ENCODE data around the gene TBXT.

Gene TBXT

DNA sequence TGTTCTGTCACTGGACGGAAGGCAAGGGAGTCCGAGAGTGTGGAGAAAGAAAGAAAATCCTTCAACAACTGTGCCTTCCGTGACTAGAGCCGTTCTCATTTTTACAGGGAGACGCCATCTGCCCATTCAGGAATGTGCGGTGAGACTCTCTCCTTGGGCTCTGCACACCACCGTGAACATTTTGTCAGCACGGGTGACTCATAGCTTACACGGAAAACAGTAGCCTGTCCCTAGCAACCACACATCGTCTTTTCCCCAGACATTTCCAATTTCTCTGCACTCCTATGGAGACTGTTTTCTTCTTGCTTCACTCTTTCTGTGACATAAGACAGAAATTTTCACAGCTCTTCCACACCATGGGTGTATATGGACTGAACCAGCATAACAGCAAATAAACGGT lies 55.1 kb downstream of the TBXT start:
- DNase-seq (ENCODE audit: low spot score), result peak; percentile 36

DNA sequence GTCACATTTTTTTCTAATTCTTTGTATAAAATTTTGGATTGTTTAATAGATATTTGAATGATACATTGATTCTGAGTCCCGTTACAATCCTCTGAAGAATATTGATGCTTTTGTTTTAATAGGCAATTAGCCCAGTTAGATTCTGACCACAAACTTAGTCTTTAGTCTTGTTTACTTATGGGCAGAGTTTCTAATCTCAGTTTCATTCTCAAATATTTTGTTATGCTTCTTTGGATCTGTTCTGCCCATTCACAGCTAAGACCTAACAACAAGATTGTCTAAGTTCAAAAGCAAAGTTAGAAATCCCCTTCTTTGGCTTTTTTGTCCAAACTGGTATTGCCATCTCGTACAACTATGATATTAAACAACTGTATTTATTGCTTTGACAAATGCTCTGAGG lies 58.0 kb downstream of the TBXT start:
- DNase-seq (ENCODE audit: low spot score), result no peak
